ENCODE data around the gene WDR38. TPM values are rescaled to one million over a fixed set of nuclear protein-coding genes. Genes with fewer than 3 reads are reported as not detected.

Gene WDR38
- total and polyA plus RNA-seq, 9 of the 15 experiments (the other 6 are each of a cell fraction or from before 2014, with no cell fraction given), result not detected

DNA sequence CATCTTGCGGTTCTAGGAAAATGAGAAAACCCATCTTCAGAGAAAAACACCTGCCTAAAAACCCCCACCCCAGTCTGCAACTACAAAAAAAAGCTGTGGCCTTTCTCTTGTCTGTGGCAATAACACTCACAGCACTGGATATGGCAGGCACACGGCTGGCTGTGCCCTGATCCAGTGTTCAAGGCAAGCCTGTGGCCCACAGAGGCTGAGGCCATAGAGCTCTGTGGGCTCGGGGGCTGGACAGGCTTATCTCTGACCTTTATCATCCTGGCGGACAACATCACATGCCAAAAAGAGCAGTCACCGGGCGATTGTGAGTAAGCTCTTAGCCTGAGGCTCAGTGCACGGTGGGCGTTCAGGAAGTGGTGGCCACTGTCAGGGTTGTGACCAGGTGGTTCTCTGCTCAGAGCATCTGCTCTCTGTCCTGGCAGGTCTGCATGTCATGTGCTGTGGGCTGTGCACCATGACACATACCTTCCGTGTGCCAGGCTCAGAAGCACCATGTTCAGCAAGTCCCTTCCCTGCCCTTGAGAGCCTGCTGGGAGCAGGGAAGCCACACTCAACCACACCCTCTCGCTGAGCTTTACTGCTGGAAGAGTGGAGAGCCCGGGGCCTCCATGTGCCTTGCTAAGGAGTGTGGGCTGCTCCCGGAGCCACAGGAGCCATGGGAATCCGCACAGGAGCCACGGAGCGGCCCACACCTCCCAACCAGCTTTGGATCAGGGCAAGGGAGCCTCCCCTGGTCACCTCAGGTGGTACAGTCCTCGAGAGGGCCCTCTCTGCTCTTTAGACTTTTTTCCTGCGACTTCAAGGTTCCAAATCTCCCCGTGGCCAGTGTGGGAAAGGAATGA lies 34.6 kb upstream of the WDR38 start (continued):
- TF ChIP-seq RAD21 (CRISPR knock-in tag; conservative IDR thresholded peaks at IDR 0.05 in 1 of 2, IDR thresholded peaks at IDR 0.05 in 1 of 2) (0 out of 4 replicates have a peak, but pooled peaks of 1 of the 2 experiments have one; percentile 9), CBFA2T2 (conservative IDR thresholded peaks at IDR 0.05) (0 out of 2 replicates have a peak, but pooled peaks have one; percentile 6), NRF1 (conservative IDR thresholded peaks at IDR 0.05 in 1 of 2, IDR thresholded peaks at IDR 0.05 in 1 of 2) (peak in 1 of 2 experiments; percentile 30; a peak in 1 of 4 replicates), ZNF232 (CRISPR knock-in tag; IDR thresholded peaks at IDR 0.05) (no peak), NR4A1 (CRISPR knock-in tag; IDR thresholded peaks at IDR 0.05) (no peak), NR4A1 (tag; IDR thresholded peaks at IDR 0.05) (peak; percentile 65; the same call in 1 of the 2 replicates), KDM4B (IDR thresholded peaks at IDR 0.05; ENCODE audit: borderline replicate concordance in 2 of 2, low read depth in 1 of 2) (no peak), ZNF3 (CRISPR knock-in tag; IDR thresholded peaks at IDR 0.05) (no peak), NR2C2 (CRISPR knock-in tag; IDR thresholded peaks at IDR 0.05) (no peak), NR2C2 (tag; IDR thresholded peaks at IDR 0.05) (peak; percentile 67), HNRNPLL (IDR thresholded peaks at IDR 0.05; ENCODE audit: low read depth, low read length, poor library complexity, severe bottlenecking) (no peak), ZKSCAN8 (CRISPR knock-in tag; IDR thresholded peaks at IDR 0.05) (peak; percentile 35; the same call in 1 of the 2 replicates), ATF7 (IDR thresholded peaks at IDR 0.05) (peak; percentile 44; the same call in 1 of the 2 replicates), TFAM (CRISPR knock-in tag; conservative IDR thresholded peaks at IDR 0.05) (no peak), CSDE1 (IDR thresholded peaks at IDR 0.05) (no peak)
- TF ChIP-seq, protein P1, sequence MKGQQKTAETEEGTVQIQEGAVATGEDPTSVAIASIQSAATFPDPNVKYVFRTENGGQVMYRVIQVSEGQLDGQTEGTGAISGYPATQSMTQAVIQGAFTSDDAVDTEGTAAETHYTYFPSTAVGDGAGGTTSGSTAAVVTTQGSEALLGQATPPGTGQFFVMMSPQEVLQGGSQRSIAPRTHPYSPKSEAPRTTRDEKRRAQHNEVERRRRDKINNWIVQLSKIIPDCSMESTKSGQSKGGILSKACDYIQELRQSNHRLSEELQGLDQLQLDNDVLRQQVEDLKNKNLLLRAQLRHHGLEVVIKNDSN (CRISPR knock-in tag; IDR thresholded peaks at IDR 0.05), result peak; percentile 15; the same call in 1 of the 2 replicates
- TF ChIP-seq, protein P2, sequence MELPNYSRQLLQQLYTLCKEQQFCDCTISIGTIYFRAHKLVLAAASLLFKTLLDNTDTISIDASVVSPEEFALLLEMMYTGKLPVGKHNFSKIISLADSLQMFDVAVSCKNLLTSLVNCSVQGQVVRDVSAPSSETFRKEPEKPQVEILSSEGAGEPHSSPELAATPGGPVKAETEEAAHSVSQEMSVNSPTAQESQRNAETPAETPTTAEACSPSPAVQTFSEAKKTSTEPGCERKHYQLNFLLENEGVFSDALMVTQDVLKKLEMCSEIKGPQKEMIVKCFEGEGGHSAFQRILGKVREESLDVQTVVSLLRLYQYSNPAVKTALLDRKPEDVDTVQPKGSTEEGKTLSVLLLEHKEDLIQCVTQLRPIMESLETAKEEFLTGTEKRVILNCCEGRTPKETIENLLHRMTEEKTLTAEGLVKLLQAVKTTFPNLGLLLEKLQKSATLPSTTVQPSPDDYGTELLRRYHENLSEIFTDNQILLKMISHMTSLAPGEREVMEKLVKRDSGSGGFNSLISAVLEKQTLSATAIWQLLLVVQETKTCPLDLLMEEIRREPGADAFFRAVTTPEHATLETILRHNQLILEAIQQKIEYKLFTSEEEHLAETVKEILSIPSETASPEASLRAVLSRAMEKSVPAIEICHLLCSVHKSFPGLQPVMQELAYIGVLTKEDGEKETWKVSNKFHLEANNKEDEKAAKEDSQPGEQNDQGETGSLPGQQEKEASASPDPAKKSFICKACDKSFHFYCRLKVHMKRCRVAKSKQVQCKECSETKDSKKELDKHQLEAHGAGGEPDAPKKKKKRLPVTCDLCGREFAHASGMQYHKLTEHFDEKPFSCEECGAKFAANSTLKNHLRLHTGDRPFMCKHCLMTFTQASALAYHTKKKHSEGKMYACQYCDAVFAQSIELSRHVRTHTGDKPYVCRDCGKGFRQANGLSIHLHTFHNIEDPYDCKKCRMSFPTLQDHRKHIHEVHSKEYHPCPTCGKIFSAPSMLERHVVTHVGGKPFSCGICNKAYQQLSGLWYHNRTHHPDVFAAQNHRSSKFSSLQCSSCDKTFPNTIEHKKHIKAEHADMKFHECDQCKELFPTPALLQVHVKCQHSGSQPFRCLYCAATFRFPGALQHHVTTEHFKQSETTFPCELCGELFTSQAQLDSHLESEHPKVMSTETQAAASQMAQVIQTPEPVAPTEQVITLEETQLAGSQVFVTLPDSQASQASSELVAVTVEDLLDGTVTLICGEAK (IDR thresholded peaks at IDR 0.05), result 0 out of 2 replicates have a peak, but pooled peaks have one; percentile 25
- TF ChIP-seq, protein P2 (CRISPR knock-in tag; IDR thresholded peaks at IDR 0.05), result no peak

Data from K562 (cell line).